AG09319 (cell line): ENCODE results near the gene GORASP2.

Experiments used
- DNase-seq: peaks from one replicate; pipeline ENCODE4 v3.0.0-alpha.2; 2010; ENCODE audit warnings: low read depth; ENCODE audit errors: extremely low read depth
- CTCF ChIP-seq: IDR thresholded peaks from 2 replicates; pipeline ENCODE4 v1.5.1; 2011; ENCODE audit warnings: low read depth, mild to moderate bottlenecking, inconsistent platforms, low read length, moderate library complexity

The GORASP2 gene

DNA sequence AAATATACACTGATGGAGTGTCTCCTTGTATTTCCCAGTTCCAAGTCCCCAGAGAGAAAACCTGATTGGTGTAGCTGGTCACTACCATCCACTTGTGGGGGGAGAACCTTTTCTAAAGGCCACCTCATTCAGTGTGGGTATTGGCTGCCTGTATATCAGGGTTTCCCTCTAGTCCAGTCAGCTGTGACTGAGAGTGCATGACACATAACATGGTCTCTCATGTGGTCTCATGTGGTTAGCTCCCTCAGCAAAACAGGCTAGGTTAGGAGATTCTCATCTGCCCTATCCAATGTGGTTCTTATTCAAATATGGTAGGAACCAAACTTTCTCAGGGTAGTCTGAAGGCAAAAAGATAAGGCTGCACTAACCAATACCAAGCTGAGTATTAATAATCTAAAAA is 4.1 kb upstream of the GORASP2 start:
- no peak for DNase-seq
- no peak for TF ChIP-seq CTCF

GRCh38 chr2:170925923-170926322 is 3.1 kb upstream of the GORASP2 start:
- DNase-seq, result no peak
- no peak for TF ChIP-seq CTCF

- DNase-seq, result no peak
- TF ChIP-seq CTCF, result no peak
These were observed 2.2 kb upstream of the GORASP2 start for GRCh38 chr2:170926743-170927297.

DNA sequence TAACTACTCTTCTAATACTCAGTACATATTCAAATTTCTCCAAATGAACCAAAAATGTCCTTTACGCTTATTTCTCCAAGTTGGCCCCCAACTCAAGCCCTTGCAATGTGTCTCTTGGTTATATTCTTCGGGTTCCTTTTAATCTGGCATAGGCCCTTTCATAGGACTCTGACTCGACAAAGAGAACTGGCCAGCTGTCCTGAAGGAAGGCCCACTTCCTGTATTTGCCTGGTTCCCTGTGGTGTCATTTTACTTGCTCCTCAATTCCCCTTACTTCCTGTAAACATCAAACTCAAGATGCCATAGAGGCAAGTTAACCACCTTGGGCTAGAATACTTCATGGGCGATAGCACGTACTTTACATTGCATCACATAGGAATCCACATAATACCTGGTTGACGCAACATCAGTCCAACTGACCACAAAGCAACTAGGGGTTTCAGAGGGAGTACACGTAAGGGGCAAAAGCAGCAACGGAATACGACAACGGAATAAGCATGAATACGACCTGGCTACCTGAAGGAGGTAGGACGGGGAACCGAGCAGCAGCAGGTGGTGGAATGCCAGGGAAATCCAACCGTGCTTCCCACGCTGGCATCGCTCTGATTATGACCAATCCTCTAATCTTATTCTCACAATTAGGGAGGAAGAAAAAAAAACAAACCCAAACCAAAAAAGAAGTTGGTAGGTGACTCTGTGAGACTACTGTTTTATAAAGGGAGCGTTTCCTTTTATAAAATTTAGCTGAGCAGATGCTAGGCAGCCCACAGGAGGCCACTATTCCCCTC is 823 bp upstream of the GORASP2 start:
- DNase-seq, result no peak
- no peak for TF ChIP-seq CTCF

GRCh38 chr2:170929686-170930050 is 615 bp downstream of the GORASP2 start:
- TF ChIP-seq CTCF, result no peak
- DNase-seq, result no peak

GRCh38 chr2:170930131-170930990 is 1.3 kb downstream of the GORASP2 start:
- no peak for DNase-seq
- no peak for TF ChIP-seq CTCF

- DNase-seq, result no peak
- no peak for TF ChIP-seq CTCF
These were observed 1.9 kb downstream of the GORASP2 start for GRCh38 chr2:170930991-170931266.
